ENCODE data around the gene SMARCC2.
A peak's percentile ranks its signal among the peaks of the same experiment; 100 is the strongest.
"Not testable (repeated sequence)": the region's sequence is repeated elsewhere in the genome, so short reads cannot be mapped to it uniquely, and the experiment has no call there.

The SMARCC2 gene

DNA sequence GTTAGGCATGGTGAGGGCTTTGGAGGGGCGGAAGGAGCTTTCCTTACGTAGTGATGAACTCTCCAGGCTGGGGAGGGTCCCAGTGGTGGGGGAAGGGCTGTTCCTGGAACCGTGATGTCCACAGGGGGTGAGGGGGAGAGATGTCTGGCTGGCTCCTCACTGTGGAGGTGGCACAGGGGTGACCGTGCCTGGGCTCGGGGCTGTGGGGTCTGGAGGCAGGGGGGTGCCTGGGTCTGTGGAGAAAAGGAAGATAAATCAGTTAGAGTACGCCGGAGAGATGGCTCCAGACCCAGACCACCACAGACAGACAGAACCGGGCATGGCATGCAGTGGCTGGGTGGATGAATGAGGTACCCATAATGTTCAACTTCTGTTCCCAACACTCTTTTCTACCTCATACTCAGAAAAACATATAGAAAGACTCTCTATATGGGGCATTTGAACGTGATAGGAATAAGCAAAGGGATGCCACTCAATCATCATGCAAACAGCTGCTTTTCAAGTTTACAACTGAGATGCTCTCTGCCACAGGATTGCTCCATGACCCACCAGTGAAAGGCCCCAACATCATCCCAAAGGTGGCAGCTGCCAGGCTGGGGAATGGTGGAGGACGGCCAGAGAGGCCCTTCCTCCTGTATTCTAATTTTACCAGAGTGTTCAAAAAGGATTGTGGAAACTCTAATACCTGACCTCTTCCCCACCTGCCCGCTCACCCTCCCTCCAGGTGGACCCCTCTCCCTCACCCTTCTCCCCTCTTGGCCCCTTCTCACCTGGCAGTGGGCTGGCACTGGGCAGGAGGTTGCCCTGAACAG lies 25.5 kb downstream of the SMARCC2 start:
- no peak for DNase-seq (ENCODE audit: low spot score)

- DNase-seq (ENCODE audit: low spot score), result no peak
These were observed 26.6 kb downstream of the SMARCC2 start for GRCh38 chr12:56162468-56163290.

- DNase-seq (ENCODE audit: low spot score), result no peak
These were observed 27.5 kb downstream of the SMARCC2 start for GRCh38 chr12:56161690-56162351.

DNA sequence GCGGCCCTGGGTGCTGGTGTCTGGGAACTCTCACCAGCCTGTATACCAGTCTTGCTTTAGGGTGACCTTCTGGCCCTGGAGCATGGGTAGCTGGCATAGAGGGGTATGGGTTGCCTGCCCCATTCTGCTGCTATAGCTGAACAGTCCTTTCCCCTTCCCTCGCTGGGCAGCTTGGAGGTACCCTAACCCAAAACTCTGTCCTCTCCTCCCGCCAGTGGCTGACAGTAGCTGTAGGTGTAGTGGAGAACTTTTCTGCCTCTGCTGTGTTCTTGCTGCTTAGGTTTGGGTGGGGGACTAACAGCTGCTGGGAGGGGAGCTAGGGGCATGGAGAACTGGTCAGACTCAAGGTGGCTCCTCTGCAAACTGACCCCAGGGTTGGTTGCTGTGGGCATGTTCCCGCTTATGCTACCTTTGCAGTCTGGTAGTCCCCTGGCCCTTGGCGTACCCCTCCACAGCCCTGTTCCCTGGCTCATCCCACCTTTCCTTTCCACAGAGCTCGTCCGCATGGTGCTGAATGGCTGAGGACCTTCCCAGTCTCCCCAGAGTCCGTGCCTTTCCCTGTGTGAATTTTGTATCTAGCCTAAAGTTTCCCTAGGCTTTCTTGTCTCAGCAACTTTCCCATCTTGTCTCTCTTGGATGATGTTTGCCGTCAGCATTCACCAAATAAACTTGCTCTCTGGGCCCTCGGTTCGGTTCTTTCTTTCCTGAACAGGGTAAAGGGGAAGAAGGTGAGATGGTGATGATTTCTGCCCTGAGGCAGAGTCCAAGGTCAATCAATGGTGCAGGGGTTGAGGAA lies 28.2 kb downstream of the SMARCC2 start:
- DNase-seq (ENCODE audit: low spot score), result no peak

GRCh38 chr12:56160193-56160763 lies 29.0 kb downstream of the SMARCC2 start:
- DNase-seq (ENCODE audit: low spot score), result no peak

GRCh38 chr12:56159482-56160192 lies 29.6 kb downstream of the SMARCC2 start:
- DNase-seq (ENCODE audit: low spot score), result no peak

DNA sequence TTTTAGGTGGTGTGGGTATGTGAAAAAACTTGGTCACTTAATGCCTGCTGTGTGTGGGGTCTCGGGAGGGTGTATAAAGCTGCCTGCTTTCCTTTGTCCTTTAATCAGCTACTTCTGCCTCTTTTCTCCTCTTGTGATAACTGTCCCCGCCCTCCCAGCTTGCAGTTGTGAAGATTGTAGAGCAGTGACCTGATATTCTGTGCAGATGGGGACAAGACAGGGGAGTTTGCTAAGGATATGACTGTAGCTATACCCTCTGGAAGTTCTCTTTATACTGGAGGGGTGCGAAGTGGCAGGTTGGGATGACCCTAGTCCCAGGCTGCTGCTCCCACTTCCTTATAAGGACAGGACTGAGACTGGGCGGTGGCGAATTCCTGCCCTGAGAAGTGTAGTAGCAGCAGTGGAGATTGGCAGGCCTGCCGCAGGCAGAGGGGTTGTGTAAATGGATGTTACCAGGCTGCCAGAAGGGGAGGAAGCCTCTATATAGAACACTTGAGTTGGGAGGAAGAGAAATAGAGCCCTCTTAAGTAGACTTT lies 30.3 kb downstream of the SMARCC2 start:
- DNase-seq (ENCODE audit: low spot score), result peak; percentile 53

- peak; percentile 96 for DNase-seq (ENCODE audit: low spot score)
These were observed 31.0 kb downstream of the SMARCC2 start, which contains the start of gene MYL6 for GRCh38 chr12:56158029-56158925. TSS of gene MYL6 (plus strand) at chr12:56158359. CDS start at chr12:56158402, 43 bp downstream.

- DNase-seq (ENCODE audit: low spot score), result peak; percentile 50
These were observed 31.9 kb downstream of the SMARCC2 start for GRCh38 chr12:56157201-56158028.

GRCh38 chr12:56156464-56157200 lies 32.7 kb downstream of the SMARCC2 start:
- DNase-seq (ENCODE audit: low spot score), result not testable (repeated sequence)

- DNase-seq (ENCODE audit: low spot score), result no peak
These were observed 33.9 kb downstream of the SMARCC2 start for GRCh38 chr12:56155256-56155845.

- no peak for DNase-seq (ENCODE audit: low spot score)
These were observed 34.5 kb downstream of the SMARCC2 start for GRCh38 chr12:56154818-56155217.

GRCh38 chr12:56154246-56154771 lies 35.0 kb downstream of the SMARCC2 start:
- DNase-seq (ENCODE audit: low spot score), result no peak

GRCh38 chr12:56153678-56154065 lies 35.6 kb downstream of the SMARCC2 start:
- no peak for DNase-seq (ENCODE audit: low spot score)

- no peak for DNase-seq (ENCODE audit: low spot score)
These were observed 36.3 kb downstream of the SMARCC2 start for GRCh38 chr12:56152756-56153677.
